Urinary bladder (tissue), 4 donors: Measurements from ENCODE around the gene SYT12. TPM values are rescaled to one million over a fixed set of nuclear protein-coding genes. Genes with fewer than 3 reads are reported as not detected.
"Not testable (repeated sequence)": the region's sequence is repeated elsewhere in the genome, so short reads cannot be mapped to it uniquely, and the experiment has no call there.

Source experiments
- DNase-seq: peaks from one replicate; pipeline ENCODE4 v3.0.0-alpha.2; 2015; ENCODE audit errors: extremely low spot score
- H3K27ac ChIP-seq: one replicate; pipeline ENCODE4 v1.5.1; 2013; ENCODE audit warnings: low read depth, mild to moderate bottlenecking, moderate library complexity
- H3K36me3 ChIP-seq: one replicate; pipeline ENCODE4 v1.6.1; 2013; ENCODE audit warnings: mild to moderate bottlenecking, moderate library complexity; ENCODE audit not compliant: insufficient read depth
- H3K4me1 ChIP-seq: one replicate; pipeline ENCODE4 v1.6.1; 2013; ENCODE audit warnings: mild to moderate bottlenecking, moderate library complexity; ENCODE audit not compliant: insufficient read depth
- H3K4me3 ChIP-seq: one replicate; pipeline ENCODE4 v1.5.1; 2013; ENCODE audit warnings: low read depth, low read length
- WGBS: extraction: QIAGEN DNeasy Blood & Tissue Kit; methylation state at CpG from one replicate; pipeline ENCODE4 v1.1.7; 2013; 5-methylcytosine and 5-hydroxymethylcytosine counted together
- polyA plus RNA-seq: library from polyadenylated mRNA; stranded (reverse); fragments of 200-250 nt; gene quantifications from one replicate; pipeline ENCODE4 v1.2.3, GENCODE V29; 2013
- total RNA-seq: library from RNA; depleted of rRNA; stranded (reverse); fragments of >200 nt; gene quantifications from one replicate; pipeline ENCODE4 v1.2.3, GENCODE V29; 2014
- donor health status: healthy with polysubstance abuse.
- donor health status: healthy.

SYT12 gene
- total and polyA plus RNA-seq, 2 donors = 0.20 to 0.26 TPM

- 83% methylated on average over 8 of the region's 8 CpGs for WGBS
- H3K4me3 ChIP-seq = no peak overlapping the region
- no peaks in the 10 kb centered on the region for H3K4me1 ChIP-seq
- no peak for DNase-seq
- no peaks in the 10 kb centered on the region for H3K36me3 ChIP-seq
- no peak overlapping the region for H3K27ac ChIP-seq
Observed at GRCh38 chr11:66985508-66986177, 37.3 kb upstream of the SYT12 start.

- Histone ChIP-seq H3K36me3 (no peaks in the 10 kb centered on the region), H3K27ac (no peak overlapping the region), H3K4me1 (no peaks in the 10 kb centered on the region), H3K4me3 (no peak overlapping the region)
- WGBS = 89% methylated on average over 7 of the region's 7 CpGs
- DNase-seq = no peak
Observed at GRCh38 chr11:66986178-66986545, 36.8 kb upstream of the SYT12 start.

GRCh38 chr11:66987158-66987620 lies 35.7 kb upstream of the SYT12 start:
- 63% methylated on average over 6 of the region's 6 CpGs for WGBS
- DNase-seq = no peak

GRCh38 chr11:66987924-66988637 lies 34.9 kb upstream of the SYT12 start:
- Histone ChIP-seq H3K27ac (no peak overlapping the region), H3K36me3 (no peaks in the 10 kb centered on the region), H3K4me1 (no peaks in the 10 kb centered on the region), H3K4me3 (no peak overlapping the region)
- no peak for DNase-seq
- 77% methylated on average over 13 of the region's 13 CpGs for WGBS

More at GRCh38 chr11:66987158-66987620, 35.7 kb upstream of the SYT12 start:
- H3K36me3 ChIP-seq = no peaks in the 10 kb centered on the region
- no peaks in the 10 kb centered on the region for H3K4me1 ChIP-seq
- no peak overlapping the region for H3K4me3 ChIP-seq
- H3K27ac ChIP-seq = no peak overlapping the region

- H3K27ac ChIP-seq, H3K4me3 ChIP-seq, DNase-seq, H3K36me3 ChIP-seq, H3K4me1 ChIP-seq: not testable (repeated sequence)
- 94% methylated on average over 28 of the region's 28 CpGs for WGBS
Observed at GRCh38 chr11:66988741-66989140, 34.2 kb upstream of the SYT12 start.

- H3K36me3 ChIP-seq, H3K4me1 ChIP-seq, H3K4me3 ChIP-seq, H3K27ac ChIP-seq, DNase-seq: not testable (repeated sequence)
- 79% methylated on average over 9 of the region's 9 CpGs for WGBS
Observed at GRCh38 chr11:66989360-66989759, 33.6 kb upstream of the SYT12 start.

GRCh38 chr11:66992041-66992440 lies 30.9 kb upstream of the SYT12 start:
- 66% methylated on average over 2 of the region's 2 CpGs for WGBS
- Histone ChIP-seq H3K36me3 (no peaks in the 10 kb centered on the region), H3K27ac (no peak overlapping the region), H3K4me3 (no peak overlapping the region), H3K4me1 (no peaks in the 10 kb centered on the region)
- DNase-seq = no peak

- Histone ChIP-seq H3K4me3 (no peak overlapping the region), H3K27ac (no peak overlapping the region), H3K36me3 (no peaks in the 10 kb centered on the region), H3K4me1 (no peaks in the 10 kb centered on the region)
- WGBS = 61% methylated on average over 8 of the region's 8 CpGs
- DNase-seq = no peak
Observed at GRCh38 chr11:66996609-66997273, 26.2 kb upstream of the SYT12 start.

GRCh38 chr11:66999555-66999954 lies 23.4 kb upstream of the SYT12 start:
- 87% methylated on average over 7 of the region's 7 CpGs for WGBS
- Histone ChIP-seq H3K4me3 (no peak overlapping the region), H3K4me1 (no peaks in the 10 kb centered on the region), H3K36me3 (no peaks in the 10 kb centered on the region), H3K27ac (no peak overlapping the region)
- DNase-seq = no peak

- WGBS = 95% methylated on average over 5 of the region's 5 CpGs
- DNase-seq = no peak
- no peak overlapping the region for H3K27ac ChIP-seq
- H3K36me3 ChIP-seq = no peaks in the 10 kb centered on the region
- H3K4me3 ChIP-seq = no peak overlapping the region
- no peaks in the 10 kb centered on the region for H3K4me1 ChIP-seq
Observed at GRCh38 chr11:67001332-67001731, 21.6 kb upstream of the SYT12 start.

- no peak for DNase-seq
- Histone ChIP-seq H3K4me1 (no peaks in the 10 kb centered on the region), H3K4me3 (no peak overlapping the region), H3K27ac (no peak overlapping the region), H3K36me3 (no peaks in the 10 kb centered on the region)
- 57% methylated on average over 8 of the region's 8 CpGs for WGBS
Observed at GRCh38 chr11:67002297-67002913, 20.5 kb upstream of the SYT12 start.

GRCh38 chr11:67002921-67003411 lies 20.0 kb upstream of the SYT12 start:
- no peak overlapping the region for H3K4me3 ChIP-seq
- no peaks in the 10 kb centered on the region for H3K36me3 ChIP-seq
- no peaks in the 10 kb centered on the region for H3K4me1 ChIP-seq
- no peak overlapping the region for H3K27ac ChIP-seq
- no peak for DNase-seq
- 89% methylated on average over 5 of the region's 5 CpGs for WGBS

GRCh38 chr11:67005200-67005599 lies 17.7 kb upstream of the SYT12 start:
- H3K36me3 ChIP-seq, DNase-seq, H3K4me1 ChIP-seq, H3K27ac ChIP-seq, H3K4me3 ChIP-seq: not testable (repeated sequence)
- 90% methylated on average over 8 of the region's 8 CpGs for WGBS
